Forelimb muscle (tissue), 1 donor: ENCODE data around the gene DHX38. TPM values are rescaled to one million over a fixed set of nuclear protein-coding genes. Genes with fewer than 3 reads are reported as not detected.

Experiments used
- polyA plus RNA-seq: library from polyadenylated mRNA; unstranded; fragments of 120-200 nt; gene quantifications from one replicate; pipeline ENCODE4 v1.2.1, GENCODE V29; 2013; ENCODE audit not compliant: insufficient read length

The DHX38 gene
- polyA plus RNA-seq, 1 donor, result 46.5 TPM

Other genes with a start within 250 kb of the DHX38 start
- gene ATXN1L, start 247.9 kb upstream of the DHX38 start, polyA plus RNA-seq, result 15.8 TPM
- 7.4 TPM for gene ZNF821, start 209.7 kb upstream of the DHX38 start, polyA plus RNA-seq
- gene IST1, start 198.3 kb upstream of the DHX38 start, polyA plus RNA-seq, result 169 TPM
- 0.06 TPM for gene PKD1L3, start 93.4 kb upstream of the DHX38 start, polyA plus RNA-seq
- 12.1 TPM for gene DHODH, start 85.1 kb upstream of the DHX38 start, polyA plus RNA-seq
- 0.39 TPM for gene HP, start 39.3 kb upstream of the DHX38 start, polyA plus RNA-seq
- gene HPR, start 30.6 kb upstream of the DHX38 start, polyA plus RNA-seq, result 0.30 TPM
- 11.7 TPM for gene TXNL4B, start 227 bp upstream of the DHX38 start, polyA plus RNA-seq
- 1.5 TPM for gene PMFBP1, start 78.3 kb downstream of the DHX38 start, polyA plus RNA-seq